Peyer's patch (tissue), 4 donors: ENCODE measurements around the gene NKX2-4. TPM values are rescaled to one million over a fixed set of nuclear protein-coding genes. Genes with fewer than 3 reads are reported as not detected.
"Not testable (repeated sequence)": the region's sequence is repeated elsewhere in the genome, so short reads cannot be mapped to it uniquely, and the experiment has no call there.

Source experiments
- DNase-seq, 3 donors: peaks; one replicate each; pipeline ENCODE4 v3.0.0-alpha.2; 2017 to 2019
- H3K27ac ChIP-seq, 4 donors: fragments of 200-600 bp; sonication (generic); one replicate each; pipeline ENCODE4 v1.5.1; 2016 to 2019
- H3K27me3 ChIP-seq, 2 donors: fragments of 200-600 bp; sonication (generic); one replicate each; pipeline ENCODE4 v1.5.1; 2019
- H3K36me3 ChIP-seq, 3 donors: fragments of 200-600 bp; sonication (generic); one replicate each; pipeline ENCODE4 v1.5.1; 2016 to 2019
- H3K4me1 ChIP-seq, 4 donors: fragments of 200-600 bp; sonication (generic); one replicate each; pipeline ENCODE4 v1.5.1; 2016 to 2019
- H3K4me3 ChIP-seq, 4 donors: fragments of 200-600 bp; sonication (generic); 1 replicate in 3 of 4; 2 replicates in 1 of 4; pipeline ENCODE4 v1.5.1; 2016 to 2019; ENCODE audit warnings: mild to moderate bottlenecking in 1 of 4
- H3K9me3 ChIP-seq, 4 donors: fragments of 200-600 bp; sonication (generic); one replicate each; pipeline ENCODE4 v1.5.1; 2016 to 2019; ENCODE audit warnings: mild to moderate bottlenecking in 1 of 4
- CTCF ChIP-seq, 6 experiments: fragments of 450-650 bp in 4 of 6; fragments of 200-600 bp in 2 of 6; sonication (generic) in 1 of 6; IDR thresholded peaks; one replicate each; pipeline ENCODE4 v1.5.1; 2017 to 2019; ENCODE audit warnings: antibody characterized with exemption in 6 of 6, mild to moderate bottlenecking in 3 of 6, moderate library complexity in 1 of 6
- POLR2A ChIP-seq, 2 donors: fragments of 450-650 bp; IDR thresholded peaks; one replicate each; pipeline ENCODE4 v1.5.1; 2017; ENCODE audit warnings: antibody characterized with exemption in 2 of 2, mild to moderate bottlenecking in 2 of 2, moderate library complexity in 2 of 2
- total RNA-seq, 4 donors: library from RNA; depleted of rRNA; stranded (reverse); fragments of >200 nt; gene quantifications; one replicate each; pipeline ENCODE4 v1.1.0, GENCODE V29; 2016

Gene NKX2-4
- total RNA-seq, 4 donors from 2014 or later, result not detected

GRCh38 chr20:21433329-21433890 lies 36.1 kb upstream of the NKX2-4 start:
- Histone ChIP-seq H3K4me1 (no peaks in the 10 kb centered on the region), H3K4me3 (no peak overlapping the region), H3K36me3 (no peaks in the 10 kb centered on the region), H3K27me3 (no peaks in the 10 kb centered on the region), H3K9me3 (no peaks in the 10 kb centered on the region), H3K27ac (no peak overlapping the region)
- TF ChIP-seq POLR2A (IDR thresholded peaks at IDR 0.05) (no peak), CTCF (IDR thresholded peaks at IDR 0.05) (no peak)
- no peak for DNase-seq

DNA sequence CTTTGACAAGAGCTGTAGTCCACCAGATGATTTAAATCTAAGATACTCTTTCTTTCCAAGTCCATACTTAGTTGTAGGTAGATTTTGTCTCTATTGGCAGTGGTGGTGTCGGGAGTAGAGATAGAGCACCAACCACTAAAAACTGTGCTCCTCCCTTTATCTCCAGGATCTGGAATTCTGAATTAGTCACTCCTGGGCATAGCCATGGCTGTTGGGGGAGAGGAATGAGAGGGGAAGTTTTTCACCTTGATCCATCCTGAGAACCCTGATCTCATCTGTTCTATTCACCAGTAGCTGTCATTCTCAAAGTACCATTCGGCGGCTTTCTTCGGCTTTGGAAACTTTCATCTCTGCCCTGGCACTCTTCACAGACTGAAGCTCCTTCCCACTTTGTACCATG lies 35.6 kb upstream of the NKX2-4 start:
- DNase-seq, result no peak
- no peaks in the 10 kb centered on the region for H3K4me1 ChIP-seq
- TF ChIP-seq POLR2A (IDR thresholded peaks at IDR 0.05), result no peak
- no peak for TF ChIP-seq CTCF (IDR thresholded peaks at IDR 0.05)
- H3K9me3 ChIP-seq, result no peaks in the 10 kb centered on the region
- no peaks in the 10 kb centered on the region for H3K36me3 ChIP-seq
- no peak overlapping the region for H3K27ac ChIP-seq
- H3K4me3 ChIP-seq, result no peak overlapping the region
- no peaks in the 10 kb centered on the region for H3K27me3 ChIP-seq

DNA sequence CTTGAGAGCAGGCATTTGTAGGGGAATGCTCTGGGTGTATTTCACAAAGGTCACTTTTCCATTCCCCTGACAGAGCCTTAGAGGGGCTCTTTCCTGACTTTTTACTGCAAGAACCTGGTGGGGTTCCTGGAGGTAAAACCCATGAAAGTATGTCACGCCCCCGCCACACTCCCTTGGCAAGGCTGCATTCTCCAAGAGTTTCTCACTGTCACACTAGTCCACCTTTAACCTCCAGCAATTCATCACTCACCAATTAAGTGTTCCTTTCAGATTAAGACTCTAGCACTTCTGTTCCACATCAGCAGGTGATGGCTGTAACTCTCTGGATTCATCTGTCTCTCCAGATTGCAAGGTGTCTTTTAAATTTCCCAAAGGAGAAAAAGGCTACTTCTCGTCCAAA lies 32.7 kb upstream of the NKX2-4 start:
- no peaks in the 10 kb centered on the region for H3K27me3 ChIP-seq

DNA sequence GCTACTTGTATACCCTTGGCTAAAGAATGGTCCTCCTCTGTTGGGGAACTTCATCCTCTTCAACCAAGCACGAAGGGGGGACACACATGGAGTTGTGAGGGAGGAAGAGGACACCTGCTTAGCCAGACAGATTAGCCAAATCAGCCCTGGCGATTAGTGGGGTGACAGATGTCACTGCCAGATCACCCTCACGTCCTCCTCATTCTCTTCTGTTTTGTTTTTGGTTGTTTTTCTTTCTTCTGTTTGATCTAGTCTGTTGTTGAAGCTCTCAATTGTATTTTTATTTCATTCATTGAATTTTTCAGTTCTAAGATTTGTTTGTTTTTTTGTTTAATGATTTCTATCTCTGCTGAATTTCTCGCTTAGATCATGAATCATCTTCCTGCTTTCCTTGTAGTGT lies 27.5 kb upstream of the NKX2-4 start:
- H3K27me3 ChIP-seq, result no peaks in the 10 kb centered on the region
- H3K9me3 ChIP-seq, result peaks cover 0 to 8% (median 4%) of the 10 kb centered on the region in 4 donors
- no peak overlapping the region for H3K27ac ChIP-seq
- H3K4me3 ChIP-seq, result no peak overlapping the region
- TF ChIP-seq CTCF (IDR thresholded peaks at IDR 0.05) (no peak), POLR2A (IDR thresholded peaks at IDR 0.05) (no peak)
- no peak for DNase-seq
- H3K36me3 ChIP-seq, result no peaks in the 10 kb centered on the region
- H3K4me1 ChIP-seq, result no peaks in the 10 kb centered on the region

More for the DNA sequence above, 32.7 kb upstream of the NKX2-4 start:
- Histone ChIP-seq H3K36me3 (no peaks in the 10 kb centered on the region), H3K4me3 (no peak overlapping the region), H3K4me1 (no peaks in the 10 kb centered on the region), H3K9me3 (no peaks in the 10 kb centered on the region), H3K27ac (no peak overlapping the region)
- DNase-seq, result no peak
- TF ChIP-seq CTCF (IDR thresholded peaks at IDR 0.05), result no peak
- TF ChIP-seq POLR2A (IDR thresholded peaks at IDR 0.05), result no peak

DNA sequence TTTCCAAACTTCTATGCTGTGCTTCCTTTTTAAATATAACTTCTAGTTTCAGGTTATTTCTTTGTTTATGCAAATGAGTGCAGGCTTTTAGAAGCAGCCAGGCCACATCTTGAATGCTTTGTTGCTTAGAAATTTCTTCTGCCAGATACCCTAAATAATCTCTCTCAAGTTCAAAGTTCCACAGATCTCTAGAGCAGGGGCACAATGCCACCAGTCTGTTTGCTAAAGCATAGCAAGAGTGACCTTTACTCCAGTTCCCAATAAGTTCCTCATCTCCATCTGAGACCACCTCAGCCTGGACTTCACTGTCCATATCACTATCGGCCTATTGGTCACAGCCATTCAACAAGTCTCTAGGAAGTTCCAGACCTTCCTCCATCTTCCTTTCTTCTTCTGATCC lies 26.4 kb upstream of the NKX2-4 start:
- H3K27me3 ChIP-seq, H3K9me3 ChIP-seq: not testable (repeated sequence)

GRCh38 chr20:21421601-21422236 lies 24.4 kb upstream of the NKX2-4 start:
- no peak for DNase-seq
- no peak overlapping the region for H3K27ac ChIP-seq
- TF ChIP-seq CTCF (IDR thresholded peaks at IDR 0.05) (no peak), POLR2A (IDR thresholded peaks at IDR 0.05) (no peak)
- no peak overlapping the region for H3K4me3 ChIP-seq
- peaks cover 0 to 8% (median 4%) of the 10 kb centered on the region in 4 donors for H3K9me3 ChIP-seq
- H3K27me3 ChIP-seq, result no peaks in the 10 kb centered on the region
- H3K36me3 ChIP-seq, result no peaks in the 10 kb centered on the region
- H3K4me1 ChIP-seq, result no peaks in the 10 kb centered on the region

More for the DNA sequence above, 26.4 kb upstream of the NKX2-4 start:
- not testable (repeated sequence) for H3K4me3 ChIP-seq, H3K4me1 ChIP-seq, H3K36me3 ChIP-seq, H3K27ac ChIP-seq, DNase-seq

- DNase-seq, H3K4me3 ChIP-seq, H3K27me3 ChIP-seq, H3K27ac ChIP-seq, H3K9me3 ChIP-seq, H3K4me1 ChIP-seq, H3K36me3 ChIP-seq: not testable (repeated sequence)
Observed at GRCh38 chr20:21419147-21419546, 21.8 kb upstream of the NKX2-4 start.

DNA sequence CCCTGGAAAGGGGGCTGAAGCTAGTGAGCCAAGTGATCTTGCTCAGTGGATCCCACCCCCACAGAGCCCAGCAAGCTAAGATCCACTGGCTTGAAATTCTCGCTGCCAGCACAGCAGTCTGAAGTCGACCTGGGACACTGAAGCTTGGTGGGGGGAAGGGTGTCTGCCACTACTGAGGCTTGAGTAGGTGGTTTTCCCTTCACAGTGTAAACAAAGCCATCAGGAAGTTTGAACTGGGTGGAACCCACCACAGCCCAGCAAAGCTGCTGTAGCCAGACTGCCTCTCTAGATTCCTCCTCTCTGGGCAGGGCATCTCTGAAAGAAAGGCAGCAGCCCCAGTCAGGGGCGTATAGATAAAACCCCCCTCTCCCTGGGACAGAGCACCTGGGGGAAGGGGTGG lies 16.7 kb upstream of the NKX2-4 start:
- not testable (repeated sequence) for H3K9me3 ChIP-seq, DNase-seq, H3K36me3 ChIP-seq, H3K4me1 ChIP-seq, H3K27me3 ChIP-seq, H3K4me3 ChIP-seq, H3K27ac ChIP-seq
